ENCODE results near the gene GAS2L3.
"Not testable (repeated sequence)": the region's sequence is repeated elsewhere in the genome, so short reads cannot be mapped to it uniquely, and the experiment has no call there.

GRCh38 chr12:100602997-100603396, 29.5 kb downstream of the GAS2L3 start:
- TF ChIP-seq CTCF, POLR2A (IDR thresholded peaks at IDR 0.05): not testable (repeated sequence)
